Osteoblast (primary cell): ENCODE measurements around the gene LPIN1. TPM values are rescaled to one million over a fixed set of nuclear protein-coding genes. Genes with fewer than 3 reads are reported as not detected.

Experiments
- DNase-seq: peaks from one replicate; pipeline ENCODE4 v3.0.0; 2011; ENCODE audit warnings: low spot score, mixed read lengths; ENCODE audit not compliant: insufficient read length; ENCODE audit errors: missing footprints
- H2AFZ ChIP-seq: 2 replicates; pipeline ENCODE4 v1.6.0; 2011; ENCODE audit warnings: mild to moderate bottlenecking, low read length
- H3K27ac ChIP-seq: 2 replicates; pipeline ENCODE4 v1.5.1; 2011; ENCODE audit warnings: mild to moderate bottlenecking, low read depth, low read length, moderate library complexity
- H3K27me3 ChIP-seq: 2 replicates; pipeline ENCODE4 v1.6.0; 2012; ENCODE audit warnings: mild to moderate bottlenecking, control low read depth, inconsistent platforms, low read length, moderate library complexity; ENCODE audit not compliant: insufficient read depth
- H3K36me3 ChIP-seq: 2 replicates; pipeline ENCODE4 v1.5.1; 2011; ENCODE audit warnings: mild to moderate bottlenecking, low read length, control low read depth, moderate library complexity; ENCODE audit not compliant: insufficient read depth
- H3K4me1 ChIP-seq: 2 replicates; pipeline ENCODE4 v1.5.1; 2011; ENCODE audit warnings: mild to moderate bottlenecking, low read length, control low read depth, moderate library complexity; ENCODE audit not compliant: insufficient read depth
- H3K4me2 ChIP-seq: 2 replicates; pipeline ENCODE4 v1.6.0; 2011; ENCODE audit warnings: mild to moderate bottlenecking, low read length; ENCODE audit not compliant: insufficient read depth
- H3K4me3 ChIP-seq: fragments of 200-600 bp; sonication (generic); 3 replicates; pipeline ENCODE4 v1.5.1; 2012; ENCODE audit warnings: mild to moderate bottlenecking, low read length, inconsistent platforms; ENCODE audit not compliant: insufficient read depth
- H3K79me2 ChIP-seq: 2 replicates; pipeline ENCODE4 v1.6.0; 2012; ENCODE audit warnings: mild to moderate bottlenecking, low read length, control low read depth, inconsistent platforms; ENCODE audit not compliant: insufficient read depth
- H3K9me3 ChIP-seq: 2 replicates; pipeline ENCODE4 v1.5.1; 2011; ENCODE audit warnings: low read depth, low read length, control low read depth
- H4K20me1 ChIP-seq: 2 replicates; pipeline ENCODE4 v1.6.0; 2012; ENCODE audit warnings: mild to moderate bottlenecking, low read length, control low read depth; ENCODE audit not compliant: insufficient read depth
- CTCF ChIP-seq: IDR thresholded peaks from 2 replicates; pipeline ENCODE4 v1.5.1; 2011; ENCODE audit warnings: mild to moderate bottlenecking, low read depth, low read length, moderate library complexity; ENCODE audit errors: extremely low read depth
- total RNA-seq: library from RNA; depleted of rRNA; stranded (reverse); fragments of >200 nt; gene quantifications from 2 replicates; pipeline ENCODE4 v1.2.3, GENCODE V29; 2012

The LPIN1 gene
- total RNA-seq, 1 donor: 117 TPM

DNA sequence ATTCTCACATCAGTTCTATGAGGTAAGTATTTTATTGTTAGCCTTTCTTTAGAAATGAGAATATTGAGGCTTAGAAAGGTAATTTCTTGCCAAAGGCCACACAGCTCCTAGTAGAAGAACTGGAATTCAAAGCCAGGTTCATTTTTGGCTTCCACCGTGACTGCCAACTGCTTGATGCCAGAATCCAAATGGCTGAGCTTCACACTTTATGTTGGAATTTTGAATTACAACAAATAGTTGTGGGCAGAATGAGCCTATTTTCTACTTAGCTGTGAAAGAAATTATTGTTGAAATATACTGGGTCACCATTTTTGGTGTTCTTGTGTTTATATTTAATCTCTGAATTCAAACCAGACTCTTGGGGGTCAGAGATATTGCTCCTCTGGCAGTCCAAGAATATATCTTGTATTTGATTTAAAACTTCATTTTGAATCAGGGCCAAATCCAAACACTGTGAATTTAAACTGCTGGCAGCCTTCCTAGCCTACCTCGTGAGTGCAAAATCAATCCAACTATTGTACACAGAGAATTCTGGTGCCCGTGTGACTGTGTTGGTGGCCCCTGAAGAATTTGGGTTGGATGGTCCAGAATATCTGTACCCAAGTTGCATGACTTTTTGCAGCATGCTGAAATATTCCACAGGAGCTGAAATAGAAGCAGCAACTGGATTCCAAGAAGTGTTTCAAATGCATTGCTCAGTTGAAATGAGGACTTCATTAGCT is 35.6 kb upstream of the LPIN1 start:
- Histone ChIP-seq H2AFZ (no peak overlapping the region), H3K27me3 (no peaks in the 10 kb centered on the region), H3K27ac (no peak overlapping the region), H4K20me1 (no peaks in the 10 kb centered on the region), H3K4me2 (no peak overlapping the region), H3K4me1 (peaks cover 17% of the 10 kb centered on the region), H3K4me3 (no peak overlapping the region), H3K9me3 (no peaks in the 10 kb centered on the region), H3K36me3 (no peaks in the 10 kb centered on the region), H3K79me2 (no peaks in the 10 kb centered on the region)
- no peak for TF ChIP-seq CTCF
- no peak for DNase-seq

DNA sequence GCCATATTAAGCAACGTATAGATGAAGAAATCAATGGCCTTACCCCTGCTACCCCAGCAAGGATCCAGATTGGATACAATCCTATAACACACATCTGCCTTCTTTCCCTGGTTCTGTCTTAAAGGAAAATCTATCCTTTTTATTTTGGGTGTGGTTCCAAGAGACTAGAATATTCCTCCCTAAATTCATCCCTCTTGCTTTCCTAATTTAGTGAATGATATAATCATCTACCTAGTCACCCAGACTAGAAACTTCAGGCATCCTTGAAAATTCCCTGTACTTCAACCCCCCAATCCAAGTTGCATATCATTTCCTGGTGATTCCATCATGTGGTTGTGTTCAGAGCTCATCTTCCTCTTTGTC is 35.1 kb upstream of the LPIN1 start:
- Histone ChIP-seq H3K27me3 (no peaks in the 10 kb centered on the region), H3K9me3 (no peaks in the 10 kb centered on the region), H2AFZ (no peak overlapping the region), H3K27ac (no peak overlapping the region), H3K4me3 (no peak overlapping the region), H3K4me2 (no peak overlapping the region), H4K20me1 (no peaks in the 10 kb centered on the region), H3K4me1 (peaks cover 17% of the 10 kb centered on the region), H3K79me2 (no peaks in the 10 kb centered on the region), H3K36me3 (no peaks in the 10 kb centered on the region)
- TF ChIP-seq CTCF: no peak
- DNase-seq: no peak

GRCh38 chr2:11711751-11712150 is 34.7 kb upstream of the LPIN1 start:
- no peaks in the 10 kb centered on the region for H3K27me3 ChIP-seq
- H4K20me1 ChIP-seq: no peaks in the 10 kb centered on the region
- H3K4me2 ChIP-seq: no peak overlapping the region
- H3K4me1 ChIP-seq: peaks cover 17% of the 10 kb centered on the region
- no peaks in the 10 kb centered on the region for H3K36me3 ChIP-seq
- DNase-seq: no peak
- TF ChIP-seq CTCF: no peak
- H3K79me2 ChIP-seq: no peaks in the 10 kb centered on the region
- no peak overlapping the region for H2AFZ ChIP-seq
- H3K4me3 ChIP-seq: no peak overlapping the region
- no peaks in the 10 kb centered on the region for H3K9me3 ChIP-seq
- no peak overlapping the region for H3K27ac ChIP-seq

- Histone ChIP-seq H2AFZ (no peak overlapping the region), H4K20me1 (no peaks in the 10 kb centered on the region), H3K36me3 (no peaks in the 10 kb centered on the region), H3K27ac (no peak overlapping the region), H3K4me1 (peaks cover 17% of the 10 kb centered on the region), H3K79me2 (no peaks in the 10 kb centered on the region), H3K4me2 (no peak overlapping the region), H3K27me3 (peaks cover 4% of the 10 kb centered on the region), H3K4me3 (no peak overlapping the region), H3K9me3 (no peaks in the 10 kb centered on the region)
- no peak for DNase-seq
- no peak for TF ChIP-seq CTCF
Observed at GRCh38 chr2:11712866-11713265, 33.6 kb upstream of the LPIN1 start.
